Measurements from ENCODE around the gene MGAT5. TPM values are rescaled to one million over a fixed set of nuclear protein-coding genes. Genes with fewer than 3 reads are reported as not detected.

MGAT5 gene
- total RNA-seq, 1 donor from 2014 or later: 54.4 TPM

GRCh38 chr2:134362740-134363139 lies 108.9 kb downstream of the MGAT5 start:
- Histone ChIP-seq H3K36me3 (peaks cover 14% of the 10 kb centered on the region), H3K9me3 (no peaks in the 10 kb centered on the region), H3K27me3 (no peaks in the 10 kb centered on the region), H3K4me1 (peaks cover 10% of the 10 kb centered on the region), H3K27ac (no peak overlapping the region), H3K4me3 (no peak overlapping the region)
- intact Hi-C loops (cut with DNase I): no loop called here
- DNase-seq: no peak
- TF ChIP-seq, protein P1, sequence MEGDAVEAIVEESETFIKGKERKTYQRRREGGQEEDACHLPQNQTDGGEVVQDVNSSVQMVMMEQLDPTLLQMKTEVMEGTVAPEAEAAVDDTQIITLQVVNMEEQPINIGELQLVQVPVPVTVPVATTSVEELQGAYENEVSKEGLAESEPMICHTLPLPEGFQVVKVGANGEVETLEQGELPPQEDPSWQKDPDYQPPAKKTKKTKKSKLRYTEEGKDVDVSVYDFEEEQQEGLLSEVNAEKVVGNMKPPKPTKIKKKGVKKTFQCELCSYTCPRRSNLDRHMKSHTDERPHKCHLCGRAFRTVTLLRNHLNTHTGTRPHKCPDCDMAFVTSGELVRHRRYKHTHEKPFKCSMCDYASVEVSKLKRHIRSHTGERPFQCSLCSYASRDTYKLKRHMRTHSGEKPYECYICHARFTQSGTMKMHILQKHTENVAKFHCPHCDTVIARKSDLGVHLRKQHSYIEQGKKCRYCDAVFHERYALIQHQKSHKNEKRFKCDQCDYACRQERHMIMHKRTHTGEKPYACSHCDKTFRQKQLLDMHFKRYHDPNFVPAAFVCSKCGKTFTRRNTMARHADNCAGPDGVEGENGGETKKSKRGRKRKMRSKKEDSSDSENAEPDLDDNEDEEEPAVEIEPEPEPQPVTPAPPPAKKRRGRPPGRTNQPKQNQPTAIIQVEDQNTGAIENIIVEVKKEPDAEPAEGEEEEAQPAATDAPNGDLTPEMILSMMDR (IDR thresholded peaks at IDR 0.05): no peak
- no peak for ATAC-seq

DNA sequence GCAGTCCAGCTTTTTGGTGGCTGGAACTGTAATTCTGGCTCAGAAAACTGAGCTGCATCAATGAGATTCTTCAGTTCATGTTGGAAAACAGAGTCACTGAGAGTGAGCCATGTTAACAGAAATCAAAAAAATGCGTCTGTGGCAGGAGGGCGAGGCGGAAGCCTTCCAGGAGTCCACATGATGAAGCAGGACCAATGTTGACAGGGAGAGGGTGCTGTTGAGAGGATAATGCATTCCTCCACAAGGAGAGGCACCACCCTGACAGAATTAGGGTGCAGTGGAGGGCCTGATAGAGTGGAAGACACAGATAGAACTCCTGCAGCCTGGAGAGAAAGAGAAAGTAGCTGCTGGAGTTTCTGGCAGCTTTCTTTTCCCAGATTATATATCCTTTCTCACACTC lies 111.5 kb downstream of the MGAT5 start:
- Histone ChIP-seq H3K36me3 (peaks cover 14% of the 10 kb centered on the region), H3K4me3 (no peak overlapping the region), H3K27me3 (no peaks in the 10 kb centered on the region), H3K9me3 (no peaks in the 10 kb centered on the region), H3K27ac (no peak overlapping the region), H3K4me1 (peaks cover 3% of the 10 kb centered on the region)
- ATAC-seq: no peak
- TF ChIP-seq, protein P1 (IDR thresholded peaks at IDR 0.05): peak; percentile 4
- no peak for DNase-seq
- intact Hi-C loops (cut with DNase I): no loop called here

DNA sequence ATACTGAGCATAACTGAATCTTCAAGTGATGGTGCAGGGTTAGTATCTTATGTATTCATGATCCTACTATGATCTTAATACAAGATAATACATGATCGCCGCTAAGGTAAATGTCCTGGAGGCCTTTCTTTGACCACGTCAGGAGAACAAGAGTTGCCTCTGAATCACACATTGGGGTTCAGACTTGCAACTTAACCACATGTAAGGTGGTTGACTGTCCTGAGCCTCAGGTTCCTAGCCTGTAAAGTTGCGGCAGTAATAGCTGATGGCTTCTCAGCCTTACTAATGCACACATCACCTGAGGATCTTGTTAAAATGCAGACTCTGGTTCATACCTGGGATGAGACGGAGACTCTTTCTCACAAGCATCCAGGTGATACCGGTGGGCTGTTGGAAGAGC lies 112.5 kb downstream of the MGAT5 start:
- intact Hi-C loops (cut with DNase I): no loop called here
- no peaks in the 10 kb centered on the region for H3K9me3 ChIP-seq
- H3K27ac ChIP-seq: no peak overlapping the region
- no peaks in the 10 kb centered on the region for H3K27me3 ChIP-seq
- peaks cover 14% of the 10 kb centered on the region for H3K36me3 ChIP-seq
- TF ChIP-seq, protein P1 (IDR thresholded peaks at IDR 0.05): no peak
- H3K4me1 ChIP-seq: no peaks in the 10 kb centered on the region
- ATAC-seq (no peak), DNase-seq (no peak)
- H3K4me3 ChIP-seq: no peak overlapping the region

DNA sequence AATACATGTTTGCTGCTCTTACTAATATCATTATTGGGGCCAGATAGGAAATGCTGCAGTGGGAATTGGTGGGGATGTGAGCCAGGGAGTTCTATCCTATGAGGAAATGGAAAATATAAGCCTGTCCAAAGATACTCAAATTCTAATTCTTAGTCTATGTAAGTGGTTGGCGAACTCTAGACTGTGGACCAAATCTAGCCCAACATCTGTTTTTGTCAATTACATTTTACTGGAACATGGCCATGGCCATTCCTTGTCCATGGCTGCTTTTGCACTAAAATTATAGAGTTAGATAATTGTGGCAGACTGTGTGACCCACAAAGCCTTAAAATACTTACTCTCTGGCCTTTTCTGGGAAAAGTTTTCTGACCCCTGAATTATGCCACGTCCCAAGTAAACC lies 113.3 kb downstream of the MGAT5 start:
- Histone ChIP-seq H3K4me1 (peaks cover under 1% of the 10 kb centered on the region), H3K36me3 (peaks cover 14% of the 10 kb centered on the region), H3K27me3 (no peaks in the 10 kb centered on the region), H3K27ac (no peak overlapping the region), H3K4me3 (no peak overlapping the region), H3K9me3 (no peaks in the 10 kb centered on the region)
- intact Hi-C loops (cut with DNase I): no loop called here
- DNase-seq: no peak
- TF ChIP-seq, protein P1 (IDR thresholded peaks at IDR 0.05): no peak
- ATAC-seq: no peak

DNA sequence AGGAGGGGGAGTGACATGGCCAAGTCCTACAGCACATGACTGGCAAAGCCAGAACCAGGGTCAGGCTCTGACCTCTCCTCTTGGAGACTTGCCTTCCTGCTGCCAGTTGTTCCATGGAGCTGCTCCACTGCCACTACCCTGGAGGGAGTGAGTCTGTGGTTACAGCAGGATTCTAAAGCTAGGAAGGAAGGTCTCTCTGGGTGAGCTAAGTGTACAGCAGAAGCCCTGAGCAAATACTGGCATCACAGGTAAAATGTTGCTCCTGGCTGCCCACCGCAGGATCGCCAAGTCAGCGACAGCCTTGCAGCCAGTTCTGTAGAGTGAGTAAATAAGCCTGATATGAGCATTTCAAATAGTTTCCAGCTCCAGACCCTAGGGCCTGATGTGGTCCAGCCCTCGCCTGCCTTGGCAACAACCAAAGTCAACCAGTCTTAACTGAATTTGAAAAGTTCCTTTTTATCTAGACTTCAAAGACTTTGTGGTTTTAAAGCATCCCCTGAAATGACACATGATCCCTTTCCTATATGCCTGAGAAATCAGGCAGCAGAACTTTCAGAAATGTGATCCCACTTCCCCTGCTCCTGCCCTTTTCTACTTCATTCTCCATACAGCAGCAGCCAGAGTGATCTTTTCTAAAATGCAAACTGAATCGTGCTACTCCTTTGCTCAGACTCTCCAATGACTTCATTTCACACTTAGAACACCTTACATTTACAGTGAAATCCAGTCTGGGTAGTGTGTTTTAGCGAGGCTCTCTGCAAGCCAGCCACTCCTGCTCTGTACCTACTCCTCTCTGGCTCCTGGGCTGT lies 114.3 kb downstream of the MGAT5 start:
- no peak for DNase-seq
- Histone ChIP-seq H3K27me3 (no peaks in the 10 kb centered on the region), H3K9me3 (no peaks in the 10 kb centered on the region), H3K4me1 (peaks cover 11% of the 10 kb centered on the region), H3K27ac (no peak overlapping the region), H3K4me3 (no peak overlapping the region), H3K36me3 (peaks cover 5% of the 10 kb centered on the region)
- no peak for ATAC-seq
- TF ChIP-seq, protein P1 (IDR thresholded peaks at IDR 0.05): no peak
- intact Hi-C loops (cut with DNase I): no loop called here

All from upper lobe of right lung (tissue), 1 donor.